Mesendoderm (in vitro differentiated cells): Measurements from ENCODE around the gene RPP30.
A peak's percentile ranks its signal among the peaks of the same experiment; 100 is the strongest.

ENCODE experiments used
- DNase-seq: peaks from one replicate; pipeline ENCODE4 v3.0.0; 2013
- H2AK5ac ChIP-seq: 2 replicates; pipeline ENCODE4 v1.6.1; 2013; ENCODE audit warnings: low read length, inconsistent platforms
- H2BK120ac ChIP-seq: 2 replicates; pipeline ENCODE4 v1.6.1; 2013; ENCODE audit warnings: low read depth, mild to moderate bottlenecking, low read length, moderate library complexity, mixed read lengths
- H2BK15ac ChIP-seq: replicated peaks from 2 replicates; pipeline ENCODE4 v1.6.1; 2013; ENCODE audit warnings: low read depth, mild to moderate bottlenecking, moderate library complexity
- H2BK5ac ChIP-seq: 2 replicates; pipeline ENCODE4 v1.6.1; 2013; ENCODE audit warnings: low read length, inconsistent platforms
- H3K18ac ChIP-seq: 2 replicates; pipeline ENCODE4 v1.6.1; 2013; ENCODE audit warnings: mild to moderate bottlenecking, low read length, mixed read lengths
- H3K23ac ChIP-seq: one replicate; pipeline ENCODE4 v1.6.1; 2013; ENCODE audit warnings: low read length
- H3K27ac ChIP-seq: 2 replicates; pipeline ENCODE4 v1.5.1; 2013; ENCODE audit warnings: low read depth, mild to moderate bottlenecking, inconsistent platforms, low read length, moderate library complexity
- H3K27me3 ChIP-seq: 2 replicates; pipeline ENCODE4 v1.6.1; 2013; ENCODE audit warnings: low read length, control low read depth, mild to moderate bottlenecking, inconsistent platforms; ENCODE audit not compliant: insufficient read depth, poor library complexity
- H3K36me3 ChIP-seq: 2 replicates; pipeline ENCODE4 v1.6.1; 2013; ENCODE audit warnings: low read length, inconsistent platforms; ENCODE audit not compliant: control insufficient read depth, insufficient read depth
- H3K4ac ChIP-seq: one replicate; pipeline ENCODE4 v1.6.1; 2013; ENCODE audit warnings: low read depth, mild to moderate bottlenecking, low read length, moderate library complexity
- H3K4me1 ChIP-seq: 2 replicates; pipeline ENCODE4 v1.6.1; 2013; ENCODE audit warnings: low read depth, low read length, inconsistent platforms; ENCODE audit not compliant: control insufficient read depth
- H3K4me2 ChIP-seq: 2 replicates; pipeline ENCODE4 v1.6.1; 2013; ENCODE audit warnings: low read length
- H3K4me3 ChIP-seq: 2 replicates; pipeline ENCODE4 v1.5.1; 2013; ENCODE audit warnings: mild to moderate bottlenecking, low read length
- H3K56ac ChIP-seq: one replicate; pipeline ENCODE4 v1.6.1; 2013; ENCODE audit warnings: low read length
- H3K79me1 ChIP-seq: 2 replicates; pipeline ENCODE4 v1.6.1; 2013; ENCODE audit warnings: low read length, inconsistent platforms
- H3K79me2 ChIP-seq: 2 replicates; pipeline ENCODE4 v1.6.1; 2013; ENCODE audit warnings: mild to moderate bottlenecking, low read length; ENCODE audit not compliant: control insufficient read depth, insufficient read depth
- H3K9ac ChIP-seq: 2 replicates; pipeline ENCODE4 v1.6.1; 2013; ENCODE audit warnings: low read length, inconsistent platforms
- H4K5ac ChIP-seq: one replicate; pipeline ENCODE4 v1.6.1; 2013; ENCODE audit warnings: low read length
- H4K8ac ChIP-seq: one replicate; pipeline ENCODE4 v1.6.1; 2013; ENCODE audit warnings: low read depth, mild to moderate bottlenecking, control low read depth, low read length, moderate library complexity
- WGBS: extraction: QIAGEN DNeasy Blood & Tissue Kit; methylation state at CpG from one replicate; pipeline ENCODE4 v1.1.7; 2013; ENCODE audit warnings: low lambda C conversion rate, missing lambda C conversion rate; ENCODE audit not compliant: insufficient coverage; ENCODE audit errors: extremely low coverage; 5-methylcytosine and 5-hydroxymethylcytosine counted together

Gene RPP30

DNA sequence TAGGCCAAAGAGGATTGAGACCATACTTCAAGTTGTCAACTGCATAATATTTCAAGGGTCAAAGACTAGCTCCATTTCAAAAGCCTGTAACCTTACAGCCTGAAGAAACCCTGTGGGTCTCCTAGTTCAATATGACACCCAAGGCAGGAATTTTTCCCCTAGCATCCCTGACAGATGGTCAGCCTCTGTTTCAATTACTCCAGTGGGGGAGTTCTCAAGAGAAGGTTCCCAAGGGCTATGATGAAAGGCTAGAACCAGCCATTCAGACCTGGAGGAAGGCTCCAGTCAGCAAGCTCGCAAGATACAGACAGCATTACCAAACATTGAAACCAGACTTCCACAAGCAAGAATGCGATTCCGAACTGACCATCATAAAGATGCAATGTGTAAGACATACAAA, 15.5 kb upstream of the RPP30 start:
- no peak overlapping the region for H3K4ac ChIP-seq
- H3K56ac ChIP-seq: peak overlapping the region; percentile 93
- H3K79me1 ChIP-seq: no peaks in the 10 kb centered on the region
- no peaks in the 10 kb centered on the region for H3K36me3 ChIP-seq
- no peak overlapping the region for H3K18ac ChIP-seq
- peak; percentile 57 for DNase-seq
- no peak overlapping the region for H2AK5ac ChIP-seq
- H2BK5ac ChIP-seq: no peak overlapping the region
- no peaks in the 10 kb centered on the region for H3K4me1 ChIP-seq
- no peak overlapping the region for H3K27ac ChIP-seq
- H3K9ac ChIP-seq: peak overlapping the region; percentile 81
- peaks cover 44% of the 10 kb centered on the region for H3K79me2 ChIP-seq
- H4K5ac ChIP-seq: no peak overlapping the region
- WGBS: no CpG with 5 or more reads among the region's 3 CpGs
- no peak overlapping the region for H2BK120ac ChIP-seq
- H3K27me3 ChIP-seq: no peaks in the 10 kb centered on the region
- H3K4me3 ChIP-seq: peak overlapping the region; percentile 76
- H4K8ac ChIP-seq: no peak overlapping the region
- H3K4me2 ChIP-seq: peak overlapping the region; percentile 66
- no peak overlapping the region for H2BK15ac ChIP-seq
- no peak overlapping the region for H3K23ac ChIP-seq

DNA sequence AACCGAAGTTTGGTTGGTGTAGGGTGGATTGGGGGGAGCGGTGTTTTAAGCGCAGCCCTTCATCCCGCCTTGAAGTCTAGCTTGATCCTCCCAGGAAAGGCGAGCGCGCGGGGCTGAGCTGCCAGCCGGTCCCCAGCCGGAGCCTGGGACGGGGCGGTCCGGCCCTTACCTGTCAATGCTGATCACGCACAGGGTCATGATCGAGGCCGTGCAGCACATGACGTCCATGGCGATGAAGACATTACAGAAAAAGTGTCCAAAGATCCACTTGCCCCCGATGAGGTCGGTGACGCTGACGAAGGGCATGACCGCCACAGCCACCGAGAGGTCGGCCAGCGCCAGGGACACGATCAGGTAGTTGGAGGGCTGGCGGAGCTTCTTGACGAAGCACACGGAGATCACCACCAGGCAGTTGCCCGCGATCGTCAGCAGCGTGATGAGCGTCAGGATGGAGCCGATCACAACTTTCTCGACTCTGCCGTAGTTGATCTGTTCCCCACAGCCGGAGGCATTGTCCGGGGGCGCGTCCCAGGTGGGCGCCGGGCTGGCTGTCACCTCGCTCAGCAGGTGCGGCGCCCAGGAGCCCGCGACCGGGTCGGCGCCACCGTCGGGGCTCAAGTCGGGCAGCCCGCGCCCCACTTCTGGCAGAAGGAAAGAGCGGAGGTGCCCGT, 14.7 kb upstream of the RPP30 start:
- peak overlapping the region; percentile 81 for H3K9ac ChIP-seq
- H3K79me1 ChIP-seq: no peaks in the 10 kb centered on the region
- WGBS: no CpG with 5 or more reads among the region's 59 CpGs
- H3K23ac ChIP-seq: no peak overlapping the region
- H2BK120ac ChIP-seq: no peak overlapping the region
- H4K8ac ChIP-seq: no peak overlapping the region
- peak; percentile 69 for DNase-seq
- H3K4me3 ChIP-seq: peak overlapping the region; percentile 76
- H3K4me2 ChIP-seq: peak overlapping the region; percentile 66
- no peak overlapping the region for H2AK5ac ChIP-seq
- no peaks in the 10 kb centered on the region for H3K27me3 ChIP-seq
- peak overlapping the region; percentile 98 for H3K18ac ChIP-seq
- H4K5ac ChIP-seq: no peak overlapping the region
- peak overlapping the region; percentile 93 for H3K56ac ChIP-seq
- H3K4me1 ChIP-seq: no peaks in the 10 kb centered on the region
- peaks cover 39% of the 10 kb centered on the region for H3K79me2 ChIP-seq
- H2BK15ac ChIP-seq: no peak overlapping the region
- no peaks in the 10 kb centered on the region for H3K36me3 ChIP-seq
- peak overlapping the region; percentile 26 for H3K4ac ChIP-seq
- H2BK5ac ChIP-seq: no peak overlapping the region
- H3K27ac ChIP-seq: peak overlapping the region; percentile 93

DNA sequence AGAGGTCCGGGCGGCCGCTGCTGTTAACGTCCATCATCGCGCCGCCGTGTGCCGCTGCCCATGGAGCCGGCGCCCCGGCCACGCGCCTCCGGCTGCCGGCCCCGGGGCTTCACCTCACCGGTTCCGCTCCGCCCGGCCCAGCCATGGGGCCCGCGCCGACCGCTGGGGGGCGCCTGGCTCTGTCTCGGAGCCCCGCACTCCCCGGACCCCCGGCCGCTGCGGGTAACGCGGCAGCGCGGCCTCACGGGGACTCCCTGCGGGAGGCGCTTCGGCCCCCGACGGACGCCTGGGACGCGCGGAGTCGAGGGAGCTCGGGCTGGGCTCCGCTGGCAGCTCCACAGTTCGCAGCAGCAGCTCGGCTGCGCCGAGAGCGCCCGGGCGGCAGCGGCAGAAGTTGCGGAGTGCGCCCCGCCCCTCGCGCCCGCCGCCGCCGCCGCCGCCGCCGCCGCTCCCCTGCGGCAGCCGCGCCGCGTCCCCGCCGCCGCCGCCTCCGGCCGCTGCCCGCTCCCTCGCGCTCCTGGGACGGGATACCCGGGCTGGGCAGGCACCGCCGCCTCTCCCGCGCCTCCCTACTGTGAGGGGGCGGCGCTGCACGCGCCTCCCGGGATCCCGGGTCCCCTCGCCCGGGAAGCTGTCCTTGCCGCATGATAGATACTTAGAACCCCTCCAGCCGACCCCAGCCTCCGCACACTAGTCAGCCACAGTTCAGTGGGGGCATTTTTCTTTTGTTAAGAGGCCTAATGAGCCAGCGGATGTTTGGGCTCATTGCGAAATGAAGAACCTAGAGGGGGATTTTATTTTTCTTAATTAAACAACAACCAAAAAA, 13.9 kb upstream of the RPP30 start, which contains the start of gene HTR7:
HTR7 (minus strand) TSS at position 405 of the 826 bp plus-strand sequence; CDS start at position 37, 368 bp downstream.
- peak within 1 kb of the TSS; percentile 100 for H2BK120ac ChIP-seq
- no peaks in the 10 kb centered on the region for H3K27me3 ChIP-seq
- H3K18ac ChIP-seq: peak within 1 kb of the TSS; percentile 98
- H3K36me3 ChIP-seq: no peaks in the 10 kb centered on the region
- H2BK15ac ChIP-seq: peak within 1 kb of the TSS; percentile 96
- peaks cover 36% of the 10 kb centered on the region for H3K79me2 ChIP-seq
- H3K4me3 ChIP-seq: peak within 1 kb of the TSS; percentile 76
- H3K56ac ChIP-seq: peak within 1 kb of the TSS; percentile 93
- no peak within 1 kb of the TSS for H2BK5ac ChIP-seq
- WGBS: no CpG with 5 or more reads among the region's 104 CpGs
- H3K23ac ChIP-seq: no peak within 1 kb of the TSS
- H3K4me1 ChIP-seq: no peaks in the 10 kb centered on the region
- peak within 1 kb of the TSS; percentile 81 for H3K9ac ChIP-seq
- peak; percentile 75 for DNase-seq
- H2AK5ac ChIP-seq: no peak within 1 kb of the TSS
- H3K79me1 ChIP-seq: no peaks in the 10 kb centered on the region
- H3K4ac ChIP-seq: peak within 1 kb of the TSS; percentile 99
- no peak within 1 kb of the TSS for H4K5ac ChIP-seq
- H4K8ac ChIP-seq: no peak within 1 kb of the TSS
- H3K4me2 ChIP-seq: peak within 1 kb of the TSS; percentile 66
- peak within 1 kb of the TSS; percentile 93 for H3K27ac ChIP-seq

DNA sequence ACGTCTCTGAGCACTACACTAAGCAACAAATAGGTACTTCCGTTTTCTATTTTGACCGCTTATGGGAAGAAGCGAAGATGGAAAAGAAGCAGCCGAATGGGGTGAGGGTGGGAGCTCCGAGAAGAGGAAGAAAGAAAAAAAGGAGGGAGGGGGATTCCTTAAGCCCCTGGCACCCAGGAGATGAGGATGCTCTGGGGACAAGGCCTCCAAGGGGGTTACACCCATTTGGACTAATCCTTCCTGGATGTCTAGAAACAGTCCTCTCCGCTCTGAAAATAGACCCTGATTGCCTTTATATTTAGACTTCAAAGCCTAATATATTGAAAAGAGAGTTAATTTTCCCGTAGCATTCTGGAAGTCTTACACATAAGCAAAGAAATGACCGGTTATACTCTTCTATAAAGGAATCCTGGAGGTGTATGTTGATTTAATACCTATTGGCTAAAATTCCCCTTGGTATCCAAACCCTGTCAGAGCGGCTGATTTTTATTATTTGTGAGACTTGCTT, 13.3 kb upstream of the RPP30 start:
- no peak overlapping the region for H3K4me3 ChIP-seq
- H3K79me2 ChIP-seq: peaks cover 33% of the 10 kb centered on the region
- no peak overlapping the region for H3K4ac ChIP-seq
- H2BK5ac ChIP-seq: no peak overlapping the region
- no CpG with 5 or more reads among the region's 10 CpGs for WGBS
- no peaks in the 10 kb centered on the region for H3K27me3 ChIP-seq
- no peaks in the 10 kb centered on the region for H3K36me3 ChIP-seq
- no peaks in the 10 kb centered on the region for H3K4me1 ChIP-seq
- H2AK5ac ChIP-seq: no peak overlapping the region
- peak overlapping the region; percentile 52 for H3K4me2 ChIP-seq
- no peak overlapping the region for H3K18ac ChIP-seq
- H3K56ac ChIP-seq: peak overlapping the region; percentile 87
- no peak overlapping the region for H3K27ac ChIP-seq
- no peak overlapping the region for H2BK15ac ChIP-seq
- no peak for DNase-seq
- H4K5ac ChIP-seq: no peak overlapping the region
- H2BK120ac ChIP-seq: peak overlapping the region; percentile 45
- no peak overlapping the region for H3K23ac ChIP-seq
- peak overlapping the region; percentile 76 for H3K9ac ChIP-seq
- H3K79me1 ChIP-seq: no peaks in the 10 kb centered on the region
- H4K8ac ChIP-seq: no peak overlapping the region

DNA sequence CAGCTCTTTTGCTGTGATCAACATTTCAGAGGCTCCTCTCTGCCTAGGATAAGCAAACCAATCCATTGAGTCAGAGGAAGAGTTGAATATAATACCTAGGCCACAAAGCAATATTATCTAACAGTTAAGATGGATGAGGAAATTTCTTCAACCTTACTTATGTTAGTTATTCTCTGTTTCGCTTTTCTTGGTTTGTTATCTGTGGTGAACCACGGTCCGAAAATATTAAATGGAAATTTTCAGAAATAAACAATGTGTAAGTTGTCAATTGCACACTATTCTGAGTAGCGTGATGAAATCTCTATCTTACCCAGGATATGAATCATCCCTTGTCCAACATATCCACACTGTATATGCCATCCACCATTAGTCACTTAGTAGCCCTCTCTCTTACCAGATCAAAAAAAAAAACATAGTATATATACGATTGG, 12.4 kb upstream of the RPP30 start:
- DNase-seq: no peak
- H3K36me3 ChIP-seq: no peaks in the 10 kb centered on the region
- no peak overlapping the region for H2BK120ac ChIP-seq
- H3K4me1 ChIP-seq: no peaks in the 10 kb centered on the region
- no peak overlapping the region for H2AK5ac ChIP-seq
- peaks cover 25% of the 10 kb centered on the region for H3K79me2 ChIP-seq
- no peak overlapping the region for H3K9ac ChIP-seq
- no peak overlapping the region for H4K8ac ChIP-seq
- no peak overlapping the region for H3K4ac ChIP-seq
- no peak overlapping the region for H3K4me3 ChIP-seq
- no peaks in the 10 kb centered on the region for H3K79me1 ChIP-seq
- no peak overlapping the region for H3K56ac ChIP-seq
- H3K27me3 ChIP-seq: no peaks in the 10 kb centered on the region
- no CpG with 5 or more reads among the region's 5 CpGs for WGBS
- no peak overlapping the region for H2BK5ac ChIP-seq
- no peak overlapping the region for H3K18ac ChIP-seq
- H3K4me2 ChIP-seq: no peak overlapping the region
- no peak overlapping the region for H4K5ac ChIP-seq
- H3K27ac ChIP-seq: no peak overlapping the region
- no peak overlapping the region for H2BK15ac ChIP-seq
- no peak overlapping the region for H3K23ac ChIP-seq
